ENCODE results near the gene CFTR.

CFTR gene

GRCh38 chr7:117656806-117657205 lies 177.0 kb downstream of the CFTR start:
- DNase-seq, result no peak

- DNase-seq, result no peak
Measured at GRCh38 chr7:117659531-117660011, 179.7 kb downstream of the CFTR start.

GRCh38 chr7:117661328-117661727 lies 181.5 kb downstream of the CFTR start:
- DNase-seq, result no peak

- DNase-seq, result no peak
Measured at GRCh38 chr7:117664047-117664446, 184.2 kb downstream of the CFTR start.

GRCh38 chr7:117665368-117665767 lies 185.5 kb downstream of the CFTR start:
- no peak for DNase-seq

- peak; percentile 54 for DNase-seq
Measured at GRCh38 chr7:117666031-117666430, 186.2 kb downstream of the CFTR start.

GRCh38 chr7:117666689-117667088 lies 186.9 kb downstream of the CFTR start:
- no peak for DNase-seq

- DNase-seq, result no peak
Measured at GRCh38 chr7:117667456-117667855, 187.6 kb downstream of the CFTR start.

GRCh38 chr7:117669818-117670217 lies 190.0 kb downstream of the CFTR start:
- no peak for DNase-seq

GRCh38 chr7:117672453-117672852 lies 192.6 kb downstream of the CFTR start:
- no peak for DNase-seq

GRCh38 chr7:117673367-117673766 lies 193.5 kb downstream of the CFTR start:
- DNase-seq, result no peak

- DNase-seq, result peak; percentile 14
Measured at GRCh38 chr7:117673839-117674238, 194.0 kb downstream of the CFTR start.

- no peak for DNase-seq
Measured at GRCh38 chr7:117674617-117675016, 194.8 kb downstream of the CFTR start.

GRCh38 chr7:117675497-117676435 lies 195.9 kb downstream of the CFTR start:
- DNase-seq, result no peak

GRCh38 chr7:117679120-117679519 lies 199.3 kb downstream of the CFTR start:
- no peak for DNase-seq

- no peak for DNase-seq
Measured at GRCh38 chr7:117682681-117683385, 203.0 kb downstream of the CFTR start.

GRCh38 chr7:117683430-117684175 lies 203.8 kb downstream of the CFTR start:
- peak; percentile 31 for DNase-seq

GRCh38 chr7:117685795-117686194 lies 206.0 kb downstream of the CFTR start:
- DNase-seq, result no peak

GRCh38 chr7:117686311-117686935 lies 206.6 kb downstream of the CFTR start:
- DNase-seq, result no peak

GRCh38 chr7:117688126-117688525 lies 208.3 kb downstream of the CFTR start:
- DNase-seq, result no peak

- no peak for DNase-seq
Measured at GRCh38 chr7:117689406-117689805, 209.6 kb downstream of the CFTR start.

GRCh38 chr7:117690147-117690546 lies 210.3 kb downstream of the CFTR start:
- no peak for DNase-seq

- DNase-seq, result no peak
Measured at GRCh38 chr7:117692338-117692737, 212.5 kb downstream of the CFTR start.

Measured in HCEC 1CT (cell line).